ENCODE data around the gene PIP5K1B. TPM values are rescaled to one million over a fixed set of nuclear protein-coding genes. Genes with fewer than 3 reads are reported as not detected.

The PIP5K1B gene
- total and polyA plus RNA-seq, 2 donors (not counting 1 experiment from before 2014, with no cell fraction given): 11.8 to 24.1 TPM

DNA sequence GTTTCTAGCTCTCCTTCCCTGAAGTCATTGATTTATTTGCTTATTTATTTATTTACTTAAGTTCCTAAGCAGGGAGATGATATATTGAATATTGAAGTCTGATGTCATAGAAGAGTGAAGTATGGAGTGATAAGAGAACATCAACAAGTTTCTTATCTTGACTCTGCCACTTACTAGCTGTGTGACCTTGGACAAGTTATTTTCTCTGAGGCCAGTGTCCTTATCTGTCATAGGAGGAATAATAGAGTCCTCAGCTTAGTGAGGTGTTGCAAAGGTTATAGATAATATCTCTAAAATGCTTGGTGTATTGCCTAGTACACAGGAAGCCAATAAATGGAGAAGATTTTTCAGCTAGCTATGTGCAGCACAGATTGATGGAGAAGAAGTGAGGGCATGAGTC lies 32.4 kb upstream of the PIP5K1B start:
- H3K27ac ChIP-seq (ENCODE audit: low read length in 2 of 2): no peak overlapping the region
- H3K27me3 ChIP-seq (replicated peaks in 1 of 4; ENCODE audit: control extremely low read depth in 1 of 4, control insufficient read depth in 3 of 4, insufficient read depth in 4 of 4, low read length in 3 of 4): no peaks in the 10 kb centered on the region
- no peaks in the 10 kb centered on the region for H4K20me1 ChIP-seq (ENCODE audit: control insufficient read depth, insufficient read depth, low read length, poor library complexity, severe bottlenecking)
- H3K9me3 ChIP-seq (ENCODE audit: control extremely low read depth in 1 of 3, control insufficient read depth in 2 of 3, insufficient read depth in 1 of 3, low read length in 2 of 3): no peaks in the 10 kb centered on the region
- H3K36me3 ChIP-seq (replicated peaks in 1 of 2; ENCODE audit: control extremely low read depth in 1 of 2, control insufficient read depth in 1 of 2, extremely low read depth in 1 of 2, insufficient read depth in 2 of 2, low read length in 1 of 2): no peaks in the 10 kb centered on the region
- ChIA-PET CTCF (interaction anchor here (0.7 to 2.1 kb wide), 4 partner anchors 13 to 327 kb away, joined by 3 to 10 read pairs (median 6); no protein-coding TSS in a partner anchor), POLR2A (no interaction called here)
- intact Hi-C loops (cut with micrococcal nuclease): no loop called here
- H3K4me3 ChIP-seq (ENCODE audit: control extremely low read depth in 1 of 5, extremely low read depth in 1 of 5, insufficient read depth in 1 of 5, low read depth in 2 of 5, low read length in 4 of 5): no peak overlapping the region
- H3K4me1 Mint-ChIP-seq: peaks cover 7% of the 10 kb centered on the region
- TF ChIP-seq EZH2 (IDR thresholded peaks at IDR 0.05; ENCODE audit: borderline replicate concordance, insufficient read depth, low read depth, low read length, poor library complexity, severe bottlenecking): no peak
- TF ChIP-seq, protein P1, sequence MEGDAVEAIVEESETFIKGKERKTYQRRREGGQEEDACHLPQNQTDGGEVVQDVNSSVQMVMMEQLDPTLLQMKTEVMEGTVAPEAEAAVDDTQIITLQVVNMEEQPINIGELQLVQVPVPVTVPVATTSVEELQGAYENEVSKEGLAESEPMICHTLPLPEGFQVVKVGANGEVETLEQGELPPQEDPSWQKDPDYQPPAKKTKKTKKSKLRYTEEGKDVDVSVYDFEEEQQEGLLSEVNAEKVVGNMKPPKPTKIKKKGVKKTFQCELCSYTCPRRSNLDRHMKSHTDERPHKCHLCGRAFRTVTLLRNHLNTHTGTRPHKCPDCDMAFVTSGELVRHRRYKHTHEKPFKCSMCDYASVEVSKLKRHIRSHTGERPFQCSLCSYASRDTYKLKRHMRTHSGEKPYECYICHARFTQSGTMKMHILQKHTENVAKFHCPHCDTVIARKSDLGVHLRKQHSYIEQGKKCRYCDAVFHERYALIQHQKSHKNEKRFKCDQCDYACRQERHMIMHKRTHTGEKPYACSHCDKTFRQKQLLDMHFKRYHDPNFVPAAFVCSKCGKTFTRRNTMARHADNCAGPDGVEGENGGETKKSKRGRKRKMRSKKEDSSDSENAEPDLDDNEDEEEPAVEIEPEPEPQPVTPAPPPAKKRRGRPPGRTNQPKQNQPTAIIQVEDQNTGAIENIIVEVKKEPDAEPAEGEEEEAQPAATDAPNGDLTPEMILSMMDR (IDR thresholded peaks at IDR 0.05): no peak
- H2AFZ ChIP-seq (ENCODE audit: insufficient read depth, low read depth, low read length, poor library complexity, severe bottlenecking): no peak overlapping the region
- no peak overlapping the region for H3K4me3 Mint-ChIP-seq
- DNase-seq (no peak), ATAC-seq (ENCODE audit: low read depth) (no peak)
- H3K9ac ChIP-seq (ENCODE audit: low read length): no peak overlapping the region
- H3K27ac Mint-ChIP-seq: no peak overlapping the region
- H3K9me3 Mint-ChIP-seq (ENCODE audit: insufficient read depth): no peaks in the 10 kb centered on the region
- no peaks in the 10 kb centered on the region for H3K79me2 ChIP-seq (ENCODE audit: control insufficient read depth, insufficient read depth, low read length)
- H3K27me3 Mint-ChIP-seq: no peaks in the 10 kb centered on the region
- no peak overlapping the region for H3K4me2 ChIP-seq (replicated peaks; ENCODE audit: low read depth, low read length, poor library complexity, severe bottlenecking)
- H3K4me1 ChIP-seq (ENCODE audit: control insufficient read depth in 2 of 2, insufficient read depth in 2 of 2, low read length in 2 of 2): peaks cover 0 to 6% of the 10 kb centered on the region in 2 donors

GRCh38 chr9:68678430-68678829 lies 26.6 kb upstream of the PIP5K1B start:
- peaks cover 22% of the 10 kb centered on the region for H3K4me1 Mint-ChIP-seq
- Histone ChIP-seq H2AFZ (ENCODE audit: insufficient read depth, low read depth, low read length, poor library complexity, severe bottlenecking) (no peak overlapping the region), H4K20me1 (ENCODE audit: control insufficient read depth, insufficient read depth, low read length, poor library complexity, severe bottlenecking) (no peaks in the 10 kb centered on the region), H3K36me3 (replicated peaks in 1 of 2; ENCODE audit: control extremely low read depth in 1 of 2, control insufficient read depth in 1 of 2, extremely low read depth in 1 of 2, insufficient read depth in 2 of 2, low read length in 1 of 2) (no peaks in the 10 kb centered on the region), H3K9ac (ENCODE audit: low read length) (no peak overlapping the region), H3K4me3 (ENCODE audit: control extremely low read depth in 1 of 5, extremely low read depth in 1 of 5, insufficient read depth in 1 of 5, low read depth in 2 of 5, low read length in 4 of 5) (no peak overlapping the region), H3K27ac (ENCODE audit: low read length in 2 of 2) (no peak overlapping the region), H3K79me2 (ENCODE audit: control insufficient read depth, insufficient read depth, low read length) (no peaks in the 10 kb centered on the region), H3K4me1 (ENCODE audit: control insufficient read depth in 2 of 2, insufficient read depth in 2 of 2, low read length in 2 of 2) (peaks cover 22 to 25% of the 10 kb centered on the region in 2 donors), H3K4me2 (replicated peaks; ENCODE audit: low read depth, low read length, poor library complexity, severe bottlenecking) (no peak overlapping the region), H3K27me3 (replicated peaks in 1 of 4; ENCODE audit: control extremely low read depth in 1 of 4, control insufficient read depth in 3 of 4, insufficient read depth in 4 of 4, low read length in 3 of 4) (no peaks in the 10 kb centered on the region), H3K9me3 (ENCODE audit: control extremely low read depth in 1 of 3, control insufficient read depth in 2 of 3, insufficient read depth in 1 of 3, low read length in 2 of 3) (no peaks in the 10 kb centered on the region)
- ATAC-seq (ENCODE audit: low read depth) (peak; percentile 74), DNase-seq (peak; percentile 46)
- no peaks in the 10 kb centered on the region for H3K9me3 Mint-ChIP-seq (ENCODE audit: insufficient read depth)
- TF ChIP-seq, protein P1 (IDR thresholded peaks at IDR 0.05): peak; percentile 44
- no peak for TF ChIP-seq EZH2 (IDR thresholded peaks at IDR 0.05; ENCODE audit: borderline replicate concordance, insufficient read depth, low read depth, low read length, poor library complexity, severe bottlenecking)
- intact Hi-C loops (cut with micrococcal nuclease): no loop called here
- peak overlapping the region; percentile 2 for H3K4me3 Mint-ChIP-seq
- H3K27ac Mint-ChIP-seq: no peak overlapping the region
- 49% methylated on average over 5 of the region's 5 CpGs for WGBS (ENCODE audit: insufficient coverage)
- ChIA-PET POLR2A (no interaction called here), CTCF (interaction anchor here (1.5 to 2.1 kb wide), 5 partner anchors 38 to 95 kb away, joined by 3 to 15 read pairs (median 4); no protein-coding TSS in a partner anchor)
- no peaks in the 10 kb centered on the region for H3K27me3 Mint-ChIP-seq

All from B cell (primary cell).